Activated CD4-positive, alpha-beta T cell treated with anti-CD3 and anti-CD28 coated beads, Interleukin-2, amount 50 U/mL, for 16 hours (primary cell): ENCODE data around the gene RNF39.
A peak's percentile ranks its signal among the peaks of the same experiment; 100 is the strongest.
"Not testable (repeated sequence)": the region's sequence is repeated elsewhere in the genome, so short reads cannot be mapped to it uniquely, and the experiment has no call there.

ENCODE experiments used
- DNase-seq: peaks from one replicate; pipeline ENCODE4 v3.0.0-alpha.2; 2020

Gene RNF39

DNA sequence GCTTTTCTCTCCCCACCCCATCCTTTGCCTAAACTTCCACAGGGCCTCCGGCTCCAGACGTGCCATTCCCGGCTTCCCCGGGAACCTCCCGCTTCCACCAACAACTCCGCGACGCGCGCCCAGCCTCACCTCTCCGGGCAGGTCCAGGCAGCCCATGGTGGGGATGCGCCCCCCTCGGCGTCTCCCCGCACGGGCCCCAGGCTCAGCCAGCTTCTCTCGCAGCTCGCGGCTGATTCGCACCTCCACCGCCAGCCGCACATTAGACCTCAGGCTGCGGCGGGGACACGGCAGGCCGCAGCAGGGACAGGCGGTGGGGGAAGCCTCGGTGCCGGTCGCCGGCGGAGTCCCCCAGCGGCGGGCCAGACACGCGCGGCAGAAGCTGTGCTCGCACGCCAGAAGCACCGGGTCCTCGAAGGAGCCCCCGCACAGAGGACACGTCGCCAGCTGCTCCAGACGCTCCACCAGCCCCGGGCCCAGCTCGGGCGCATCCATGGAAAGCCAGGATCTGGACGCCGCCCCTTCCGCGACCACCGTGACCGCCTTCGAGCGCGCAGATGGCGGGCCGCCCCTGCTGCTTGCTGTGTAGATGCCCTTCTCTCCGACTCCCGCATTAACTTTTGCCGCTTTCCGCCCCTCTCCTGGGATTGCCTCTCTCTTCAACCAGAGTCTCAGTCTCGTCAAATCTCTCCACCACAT is at the start of gene RNF39:
Gene RNF39, minus strand, starts transcription at position 676 of the 696 bp plus-strand sequence. Its CDS starts 184 bp downstream, at position 492.
- no peak for DNase-seq

DNA sequence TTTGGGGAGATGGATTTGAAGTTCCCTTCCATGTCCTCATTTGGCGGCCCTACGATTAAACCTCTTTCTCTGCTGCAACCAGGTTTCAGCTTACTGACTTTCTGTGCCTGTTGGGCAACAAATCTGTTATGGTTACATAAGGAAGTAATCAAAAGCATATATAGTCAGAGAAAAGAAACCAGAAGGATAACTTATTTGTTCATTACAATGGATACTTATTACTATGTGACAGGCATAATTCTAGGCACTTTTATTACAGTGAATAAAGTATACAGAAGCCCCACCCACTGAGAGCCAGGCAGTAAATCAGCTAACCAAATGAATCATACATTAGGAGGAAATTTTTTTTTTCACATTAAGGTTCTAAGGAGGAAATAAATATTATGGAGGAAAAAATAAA is 46.9 kb upstream of the RNF39 start:
- no peak for DNase-seq

DNA sequence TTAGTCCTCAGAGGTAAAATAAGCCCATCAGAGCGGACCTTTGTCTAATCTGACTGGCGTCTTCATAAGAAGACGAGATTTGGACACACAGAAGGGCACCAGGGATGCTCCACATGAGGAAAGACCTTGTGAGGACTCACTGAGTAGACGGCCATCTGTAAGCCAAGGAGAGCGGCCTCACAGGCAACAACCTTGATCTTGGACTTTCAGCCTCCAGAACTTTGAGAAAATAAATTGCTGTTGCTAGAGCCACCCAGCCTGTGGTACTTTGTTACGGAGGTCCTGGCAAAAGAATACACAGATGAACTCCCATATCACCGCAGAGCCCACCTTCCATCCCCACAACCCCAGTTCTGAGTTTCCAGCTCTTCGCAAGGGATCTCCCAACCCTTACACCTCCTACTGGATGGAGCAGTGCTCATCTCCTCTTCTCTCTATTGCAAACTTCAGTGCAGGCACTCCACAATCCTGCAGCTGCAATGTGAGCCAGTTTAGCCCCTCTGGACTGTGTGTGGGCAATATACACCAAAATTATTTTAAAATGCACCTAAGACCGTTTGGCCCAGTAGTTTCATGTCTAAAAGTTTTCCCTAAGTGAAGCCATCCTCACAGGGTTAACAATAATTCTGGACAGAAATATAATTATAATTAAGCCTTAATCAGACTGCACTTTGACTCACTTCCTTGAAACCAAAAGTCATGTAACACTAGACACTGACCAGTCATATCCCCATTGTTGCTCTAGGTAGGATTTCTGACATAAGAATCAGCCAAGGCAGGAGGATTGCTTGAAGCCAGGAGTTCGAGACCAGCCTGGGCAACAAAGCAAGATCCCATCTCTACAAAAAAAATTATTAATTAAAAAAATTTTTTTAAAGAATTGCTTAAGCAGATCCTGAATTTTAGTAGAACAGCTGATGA is 46.1 kb upstream of the RNF39 start:
- no peak for DNase-seq

DNA sequence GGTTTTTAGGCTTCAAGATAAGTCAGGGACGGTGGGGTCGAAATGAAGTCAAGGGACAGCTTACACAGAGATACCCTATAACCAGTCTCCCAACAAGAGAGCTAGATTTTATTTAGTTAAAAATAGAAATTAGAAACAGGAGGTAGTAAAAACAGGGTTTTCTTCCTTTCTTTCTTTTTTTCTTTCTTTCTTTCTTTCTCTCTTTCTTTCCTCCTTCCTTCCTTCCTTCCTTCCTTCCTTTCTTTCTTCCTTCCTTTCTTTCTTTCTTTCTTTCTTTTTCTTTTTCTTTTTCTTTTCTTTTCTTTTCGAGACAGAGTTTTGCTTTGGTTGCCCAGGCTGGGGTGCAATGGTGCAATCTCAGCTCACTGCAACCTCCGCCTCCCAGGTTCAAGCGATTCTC is 43.1 kb upstream of the RNF39 start:
- not testable (repeated sequence) for DNase-seq

GRCh38 chr6:30116724-30117123 is 41.2 kb upstream of the RNF39 start:
- DNase-seq: no peak

GRCh38 chr6:30113841-30114240 is 38.3 kb upstream of the RNF39 start:
- no peak for DNase-seq

DNA sequence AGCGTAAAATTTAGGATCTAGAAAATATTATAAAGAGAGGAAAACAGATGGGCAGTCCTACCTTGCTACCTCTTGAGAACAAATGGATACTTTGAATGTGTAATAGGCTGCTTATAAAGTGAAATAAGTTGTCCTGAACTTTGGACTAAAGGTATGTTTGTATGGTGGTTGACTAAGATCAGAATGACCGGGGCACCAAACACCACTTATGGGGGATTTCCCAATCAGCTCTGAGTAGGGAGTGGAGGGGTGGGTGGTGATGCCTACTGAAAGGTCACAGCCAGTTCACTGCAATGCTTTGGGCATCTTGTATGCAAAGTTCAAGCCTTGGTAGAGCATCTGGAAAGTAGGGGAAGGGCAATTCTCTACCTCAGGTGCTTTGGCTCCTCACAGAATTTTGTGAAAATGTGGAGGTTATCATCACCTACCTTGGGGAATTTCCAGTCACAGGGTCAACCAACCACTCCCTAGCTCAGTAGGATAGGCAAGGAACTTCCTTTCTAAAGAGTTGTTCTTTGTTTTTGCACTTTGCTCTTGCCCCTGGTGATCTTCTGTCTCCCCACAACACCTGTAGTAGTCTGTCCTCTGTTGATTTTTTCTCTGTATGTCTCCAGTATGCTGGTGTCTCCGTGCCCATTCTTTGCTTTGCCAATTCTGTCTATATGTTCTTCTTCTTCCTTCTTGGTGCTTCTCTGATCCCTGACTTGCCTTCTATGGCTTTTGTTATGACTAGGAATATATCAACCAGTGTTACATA is 37.6 kb upstream of the RNF39 start, which contains the start of gene TRIM31:
Gene TRIM31, minus strand, starts transcription at position 88 of the 757 bp plus-strand sequence. CDS start 285 bp downstream, outside the sequence.
- DNase-seq: no peak

GRCh38 chr6:30112402-30112994 is 36.9 kb upstream of the RNF39 start:
- no peak for DNase-seq

DNA sequence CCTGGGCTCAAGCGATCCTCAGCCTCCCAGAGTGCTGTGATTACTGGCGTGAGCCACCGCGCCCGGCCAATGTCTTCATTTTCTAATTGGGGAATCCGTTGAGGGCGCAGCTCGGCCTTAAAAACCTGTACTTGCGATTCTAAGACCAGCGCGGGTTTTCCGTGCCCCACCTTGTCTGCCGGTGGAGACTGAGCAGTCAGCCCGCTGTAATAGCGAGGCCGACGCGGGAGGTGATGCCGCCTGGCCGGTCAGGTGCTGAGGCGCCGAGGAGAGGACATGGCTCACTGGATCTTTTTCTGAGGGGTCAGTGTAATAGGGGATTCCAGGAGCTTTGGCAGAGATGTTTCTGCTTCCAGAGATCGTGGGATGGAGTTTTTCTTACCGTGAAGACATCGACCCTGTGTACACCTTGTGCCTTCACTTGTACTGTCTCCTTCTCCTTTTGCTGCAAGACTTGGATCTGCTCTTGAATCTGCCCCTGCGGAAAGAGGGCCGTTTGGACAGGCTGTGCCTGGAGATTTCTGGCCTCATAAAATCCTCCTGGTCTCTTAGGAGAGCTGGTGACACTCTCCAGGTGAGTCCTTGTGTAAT is 35.8 kb upstream of the RNF39 start:
- DNase-seq: no peak

DNA sequence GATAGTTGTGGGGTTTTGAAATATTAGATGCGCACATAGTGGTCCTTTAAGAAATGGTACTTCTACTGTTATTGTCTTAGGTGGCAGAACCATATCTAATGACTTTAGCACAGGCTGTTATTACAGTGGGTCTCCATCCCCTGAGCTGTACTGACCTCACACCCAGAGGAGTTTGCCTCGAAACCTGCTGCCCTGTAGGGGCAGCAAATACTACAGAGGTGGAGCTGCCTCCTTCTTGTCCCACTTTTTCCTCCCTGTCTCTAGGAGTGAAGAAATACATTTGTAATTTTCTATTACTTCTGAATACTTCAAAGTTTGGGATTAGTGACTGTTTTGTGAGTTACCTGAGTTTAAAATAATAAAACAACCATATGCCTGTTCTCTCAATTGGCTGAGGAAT is 29.1 kb upstream of the RNF39 start:
- DNase-seq: no peak

DNA sequence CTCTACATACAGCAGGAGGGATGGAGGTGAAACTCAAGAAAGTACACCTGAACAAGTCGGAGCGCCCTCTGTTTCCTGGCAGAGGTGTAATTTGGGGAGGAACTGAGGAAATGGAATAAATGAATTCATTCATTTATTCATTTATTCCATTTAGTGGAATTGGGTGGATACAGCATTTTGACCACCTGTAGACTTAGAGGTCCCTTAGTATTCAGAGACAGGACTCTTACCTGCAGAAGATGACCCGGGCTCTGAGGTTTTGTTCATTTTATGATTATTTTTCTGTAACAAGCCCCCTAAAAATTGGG is 28.3 kb upstream of the RNF39 start:
- DNase-seq: no peak

- DNase-seq: peak; percentile 86
These were observed 27.7 kb upstream of the RNF39 start for GRCh38 chr6:30102970-30103871.

- DNase-seq: no peak
These were observed 26.9 kb upstream of the RNF39 start for GRCh38 chr6:30102414-30102969.

DNA sequence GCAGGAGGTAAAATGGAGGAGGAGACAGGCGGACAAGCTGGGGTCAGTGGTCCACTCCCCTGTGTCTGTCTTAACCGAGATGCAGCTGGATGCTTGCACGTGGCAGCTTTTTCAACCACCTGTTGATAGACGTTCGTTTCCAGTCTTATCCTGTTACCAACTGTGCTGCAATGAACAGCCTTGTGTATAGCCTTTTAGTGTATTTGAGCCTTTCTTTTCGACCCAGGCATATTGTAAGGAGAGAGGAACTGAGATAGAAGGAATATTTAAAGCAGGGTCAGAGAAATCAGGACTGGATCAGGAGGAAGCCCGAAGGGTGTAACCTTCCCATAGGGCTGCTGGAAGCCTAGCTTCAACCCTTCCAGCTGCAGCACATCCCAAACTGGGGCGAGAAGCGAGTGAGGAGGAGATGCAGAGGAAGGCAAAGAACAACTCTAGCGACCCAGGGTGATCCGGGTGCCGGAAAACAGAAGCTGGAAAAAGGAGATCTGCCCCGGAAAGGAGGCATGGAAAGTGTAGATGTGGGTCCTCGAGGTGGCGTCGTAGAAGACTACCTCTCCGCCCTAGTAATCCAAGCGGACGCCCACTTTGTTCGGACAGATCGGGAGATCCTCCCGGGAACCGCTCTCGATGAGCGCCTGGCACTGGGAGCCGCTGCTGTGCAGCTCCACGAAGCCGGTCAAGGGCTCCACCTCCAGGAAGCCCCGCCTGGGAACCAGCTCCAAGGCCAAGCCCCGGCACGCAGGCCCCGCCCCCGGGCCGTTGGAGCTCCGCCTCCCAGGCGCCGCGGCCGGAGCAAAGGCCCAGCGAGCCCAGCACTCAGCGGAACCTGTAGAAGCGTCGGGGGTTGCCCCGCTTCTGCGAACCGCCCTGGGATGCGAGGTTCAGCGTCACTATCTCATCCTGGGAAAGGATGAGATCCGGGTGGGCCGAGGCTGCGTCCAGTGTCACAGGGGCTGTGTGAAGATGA is 26.2 kb upstream of the RNF39 start:
- DNase-seq: peak; percentile 60

DNA sequence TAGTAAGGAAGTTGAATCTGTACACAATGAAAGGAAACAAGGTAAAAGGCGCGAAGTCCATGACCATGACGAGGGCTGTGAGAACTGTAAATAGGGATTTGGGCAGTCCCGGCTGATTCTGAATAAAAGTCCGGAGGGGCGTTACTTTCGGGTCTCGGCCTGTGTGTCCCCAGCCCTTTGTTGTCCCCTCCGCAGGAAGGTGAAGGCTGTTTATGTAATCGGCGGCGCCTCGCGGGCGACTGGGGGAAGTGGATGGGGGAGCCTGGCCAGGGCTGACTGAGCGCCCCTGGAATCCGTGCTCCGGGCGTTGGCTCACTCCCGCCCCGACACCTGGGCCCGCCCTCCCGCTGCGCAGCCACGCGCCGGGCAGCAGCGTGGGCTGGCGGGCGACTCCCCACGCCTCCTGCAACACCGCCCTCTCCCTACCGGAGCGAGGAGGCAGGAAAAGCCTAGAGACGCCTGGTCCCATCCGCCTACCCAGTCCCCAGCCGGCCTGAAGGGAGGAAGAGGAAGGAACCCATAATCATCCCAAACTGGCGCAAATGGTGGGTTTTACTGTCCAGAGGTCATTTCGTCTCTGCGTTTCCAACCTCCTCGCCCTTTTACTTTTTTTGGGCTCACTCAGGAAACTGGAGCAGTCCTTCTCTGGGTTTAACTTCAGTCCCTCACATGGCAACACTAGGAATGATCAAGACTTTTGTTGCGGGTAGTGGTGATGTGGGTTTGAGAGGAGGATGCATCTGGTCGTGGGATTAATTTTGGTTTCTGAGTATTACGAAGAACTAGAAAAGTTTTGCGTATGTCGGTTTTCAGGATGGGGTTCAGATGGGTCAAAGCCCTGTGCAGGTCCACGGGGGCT is 25.2 kb upstream of the RNF39 start:
- no peak for DNase-seq

DNA sequence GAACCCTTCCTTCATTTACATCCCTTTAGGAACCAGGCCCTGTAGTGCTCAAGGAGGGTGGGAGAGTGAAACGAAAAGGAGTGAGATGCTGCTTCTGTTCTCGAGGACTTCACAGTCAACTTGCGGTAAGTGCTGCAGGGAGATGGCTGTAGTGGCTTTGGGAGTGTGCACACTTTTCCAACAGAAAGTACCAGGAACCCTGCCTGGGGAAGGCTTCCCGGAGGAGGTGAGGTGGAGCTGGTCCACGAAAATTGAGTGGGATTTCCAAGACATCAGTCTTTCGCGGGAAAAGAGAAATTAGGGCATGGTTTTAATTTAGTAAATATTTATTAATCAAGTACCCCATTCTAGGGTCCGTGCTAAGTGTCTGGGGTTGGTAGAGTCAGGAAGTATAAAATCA is 24.6 kb upstream of the RNF39 start:
- DNase-seq: no peak

GRCh38 chr6:30097902-30098768 is 22.6 kb upstream of the RNF39 start:
- no peak for DNase-seq

GRCh38 chr6:30096829-30097228 is 21.3 kb upstream of the RNF39 start:
- DNase-seq: no peak
